Adrenal gland (tissue), 5 donors: ENCODE results near the gene LDB3.

Experiments used
- POLR2A ChIP-seq, 2 donors: fragments of 450-650 bp; IDR thresholded peaks; one replicate each; pipeline ENCODE4 v1.6.1; 2017; ENCODE audit warnings: antibody characterized with exemption in 2 of 2, mild to moderate bottlenecking in 2 of 2, moderate library complexity in 1 of 2
- TF ChIP-seq, protein P1 (sequence below), 6 experiments: fragments of 450-650 bp in 4 of 6; fragments of 200-600 bp in 2 of 6; sonication (generic) in 1 of 6; IDR thresholded peaks; 1 replicate in 5 of 6; 2 replicates in 1 of 6; pipeline versions ENCODE4 v1.5.1 to v1.8.0; 2016 to 2021; ENCODE audit warnings: antibody characterized with exemption in 6 of 6, mild to moderate bottlenecking in 2 of 6, moderate library complexity in 1 of 6
- donor health status: DM: no; HTN: no; CAD: no.

DNA sequence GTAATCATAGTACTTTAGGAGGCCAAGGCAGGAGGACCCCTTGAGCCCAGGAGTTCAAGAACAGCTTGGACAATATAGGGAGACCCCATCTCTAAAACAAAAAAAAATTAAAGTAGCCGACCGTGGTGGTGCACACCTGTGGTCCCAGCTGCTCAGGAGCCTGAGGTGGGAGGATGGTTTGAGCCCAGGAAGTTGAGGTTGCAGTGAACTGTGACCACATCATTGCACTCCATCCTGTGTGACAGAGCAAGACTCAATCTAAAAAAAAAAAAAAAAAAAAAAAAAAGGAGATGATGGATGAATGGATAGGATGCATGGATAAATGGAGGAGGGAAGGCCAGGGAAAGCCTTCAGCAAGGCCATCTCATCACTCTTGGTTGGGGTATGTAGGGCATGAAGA is 54.7 kb downstream of the LDB3 start:
- TF ChIP-seq, protein P1, sequence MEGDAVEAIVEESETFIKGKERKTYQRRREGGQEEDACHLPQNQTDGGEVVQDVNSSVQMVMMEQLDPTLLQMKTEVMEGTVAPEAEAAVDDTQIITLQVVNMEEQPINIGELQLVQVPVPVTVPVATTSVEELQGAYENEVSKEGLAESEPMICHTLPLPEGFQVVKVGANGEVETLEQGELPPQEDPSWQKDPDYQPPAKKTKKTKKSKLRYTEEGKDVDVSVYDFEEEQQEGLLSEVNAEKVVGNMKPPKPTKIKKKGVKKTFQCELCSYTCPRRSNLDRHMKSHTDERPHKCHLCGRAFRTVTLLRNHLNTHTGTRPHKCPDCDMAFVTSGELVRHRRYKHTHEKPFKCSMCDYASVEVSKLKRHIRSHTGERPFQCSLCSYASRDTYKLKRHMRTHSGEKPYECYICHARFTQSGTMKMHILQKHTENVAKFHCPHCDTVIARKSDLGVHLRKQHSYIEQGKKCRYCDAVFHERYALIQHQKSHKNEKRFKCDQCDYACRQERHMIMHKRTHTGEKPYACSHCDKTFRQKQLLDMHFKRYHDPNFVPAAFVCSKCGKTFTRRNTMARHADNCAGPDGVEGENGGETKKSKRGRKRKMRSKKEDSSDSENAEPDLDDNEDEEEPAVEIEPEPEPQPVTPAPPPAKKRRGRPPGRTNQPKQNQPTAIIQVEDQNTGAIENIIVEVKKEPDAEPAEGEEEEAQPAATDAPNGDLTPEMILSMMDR (IDR thresholded peaks at IDR 0.05): no peak
- TF ChIP-seq POLR2A (IDR thresholded peaks at IDR 0.05): no peak
